HL-60 (cell line): ENCODE results near the gene PRKAR1B.

Experiments
- GABPA ChIP-seq: IDR thresholded peaks from 2 replicates; pipeline ENCODE4 v1.6.1; 2012; ENCODE audit warnings: low read depth
- POLR2AphosphoS5 ChIP-seq: IDR thresholded peaks from 2 replicates; pipeline ENCODE4 v1.6.1; 2012; ENCODE audit warnings: low read depth
- SPI1 ChIP-seq: IDR thresholded peaks from 2 replicates; pipeline ENCODE4 v1.6.1; 2012; ENCODE audit warnings: low read depth, mild to moderate bottlenecking, borderline replicate concordance
- TF ChIP-seq, protein P1 (sequence below): IDR thresholded peaks from one replicate; pipeline ENCODE4 v1.5.1; 2011; ENCODE audit warnings: low read length, control low read depth, inconsistent platforms; ENCODE audit not compliant: insufficient read depth
- TF ChIP-seq, protein P2 (sequence below): IDR thresholded peaks from 2 replicates; pipeline ENCODE4 v1.6.1; 2012; ENCODE audit warnings: low read depth; ENCODE audit not compliant: insufficient replicate concordance

DNA sequence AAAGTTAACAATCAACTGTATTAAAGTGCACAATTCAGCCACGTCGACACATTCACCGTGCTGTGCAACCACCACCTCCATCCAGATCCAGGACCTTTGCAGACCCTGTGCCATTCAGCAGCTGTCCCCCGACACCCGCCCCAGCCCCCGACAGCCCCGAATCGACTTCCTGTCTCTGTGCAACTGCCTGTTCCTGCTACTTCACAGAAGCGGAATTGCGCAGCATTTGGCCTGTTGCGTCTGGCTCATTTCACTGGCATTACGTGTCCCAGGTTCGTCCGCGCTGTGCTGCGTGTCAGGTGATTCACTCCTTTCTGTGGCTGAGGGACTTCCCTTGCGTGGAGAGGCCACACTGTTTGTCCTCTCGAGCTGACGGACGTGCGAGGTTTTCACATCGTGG lies 33.8 kb downstream of the PRKAR1B start:
- TF ChIP-seq, protein P1, sequence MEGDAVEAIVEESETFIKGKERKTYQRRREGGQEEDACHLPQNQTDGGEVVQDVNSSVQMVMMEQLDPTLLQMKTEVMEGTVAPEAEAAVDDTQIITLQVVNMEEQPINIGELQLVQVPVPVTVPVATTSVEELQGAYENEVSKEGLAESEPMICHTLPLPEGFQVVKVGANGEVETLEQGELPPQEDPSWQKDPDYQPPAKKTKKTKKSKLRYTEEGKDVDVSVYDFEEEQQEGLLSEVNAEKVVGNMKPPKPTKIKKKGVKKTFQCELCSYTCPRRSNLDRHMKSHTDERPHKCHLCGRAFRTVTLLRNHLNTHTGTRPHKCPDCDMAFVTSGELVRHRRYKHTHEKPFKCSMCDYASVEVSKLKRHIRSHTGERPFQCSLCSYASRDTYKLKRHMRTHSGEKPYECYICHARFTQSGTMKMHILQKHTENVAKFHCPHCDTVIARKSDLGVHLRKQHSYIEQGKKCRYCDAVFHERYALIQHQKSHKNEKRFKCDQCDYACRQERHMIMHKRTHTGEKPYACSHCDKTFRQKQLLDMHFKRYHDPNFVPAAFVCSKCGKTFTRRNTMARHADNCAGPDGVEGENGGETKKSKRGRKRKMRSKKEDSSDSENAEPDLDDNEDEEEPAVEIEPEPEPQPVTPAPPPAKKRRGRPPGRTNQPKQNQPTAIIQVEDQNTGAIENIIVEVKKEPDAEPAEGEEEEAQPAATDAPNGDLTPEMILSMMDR, result no peak
- TF ChIP-seq, protein P2, sequence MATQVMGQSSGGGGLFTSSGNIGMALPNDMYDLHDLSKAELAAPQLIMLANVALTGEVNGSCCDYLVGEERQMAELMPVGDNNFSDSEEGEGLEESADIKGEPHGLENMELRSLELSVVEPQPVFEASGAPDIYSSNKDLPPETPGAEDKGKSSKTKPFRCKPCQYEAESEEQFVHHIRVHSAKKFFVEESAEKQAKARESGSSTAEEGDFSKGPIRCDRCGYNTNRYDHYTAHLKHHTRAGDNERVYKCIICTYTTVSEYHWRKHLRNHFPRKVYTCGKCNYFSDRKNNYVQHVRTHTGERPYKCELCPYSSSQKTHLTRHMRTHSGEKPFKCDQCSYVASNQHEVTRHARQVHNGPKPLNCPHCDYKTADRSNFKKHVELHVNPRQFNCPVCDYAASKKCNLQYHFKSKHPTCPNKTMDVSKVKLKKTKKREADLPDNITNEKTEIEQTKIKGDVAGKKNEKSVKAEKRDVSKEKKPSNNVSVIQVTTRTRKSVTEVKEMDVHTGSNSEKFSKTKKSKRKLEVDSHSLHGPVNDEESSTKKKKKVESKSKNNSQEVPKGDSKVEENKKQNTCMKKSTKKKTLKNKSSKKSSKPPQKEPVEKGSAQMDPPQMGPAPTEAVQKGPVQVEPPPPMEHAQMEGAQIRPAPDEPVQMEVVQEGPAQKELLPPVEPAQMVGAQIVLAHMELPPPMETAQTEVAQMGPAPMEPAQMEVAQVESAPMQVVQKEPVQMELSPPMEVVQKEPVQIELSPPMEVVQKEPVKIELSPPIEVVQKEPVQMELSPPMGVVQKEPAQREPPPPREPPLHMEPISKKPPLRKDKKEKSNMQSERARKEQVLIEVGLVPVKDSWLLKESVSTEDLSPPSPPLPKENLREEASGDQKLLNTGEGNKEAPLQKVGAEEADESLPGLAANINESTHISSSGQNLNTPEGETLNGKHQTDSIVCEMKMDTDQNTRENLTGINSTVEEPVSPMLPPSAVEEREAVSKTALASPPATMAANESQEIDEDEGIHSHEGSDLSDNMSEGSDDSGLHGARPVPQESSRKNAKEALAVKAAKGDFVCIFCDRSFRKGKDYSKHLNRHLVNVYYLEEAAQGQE, result no peak
- TF ChIP-seq POLR2AphosphoS5 (no peak), GABPA (no peak), SPI1 (no peak)
